ENCODE data around the gene WASF3.

WASF3 gene

GRCh38 chr13:26677156-26677555 is 119.7 kb downstream of the WASF3 start:
- in situ Hi-C loops (cut with HindIII; ENCODE audit: low sequenced_read_pairs) = no loop called here

- in situ Hi-C loops (cut with HindIII; ENCODE audit: low sequenced_read_pairs) = no loop called here
Observed at GRCh38 chr13:26678330-26678729, 120.8 kb downstream of the WASF3 start.

- in situ Hi-C loops (cut with HindIII; ENCODE audit: low sequenced_read_pairs) = no loop called here
Observed at GRCh38 chr13:26678796-26679195, 121.3 kb downstream of the WASF3 start.

- in situ Hi-C loops (cut with HindIII; ENCODE audit: low sequenced_read_pairs) = no loop called here
Observed at GRCh38 chr13:26679411-26680122, 122.1 kb downstream of the WASF3 start.

- in situ Hi-C loops (cut with HindIII; ENCODE audit: low sequenced_read_pairs) = no loop called here
Observed at GRCh38 chr13:26680123-26680450, 122.6 kb downstream of the WASF3 start.

- in situ Hi-C loops (cut with HindIII; ENCODE audit: low sequenced_read_pairs) = no loop called here
Observed at GRCh38 chr13:26680572-26680971, 123.1 kb downstream of the WASF3 start.

GRCh38 chr13:26681036-26681435 is 123.6 kb downstream of the WASF3 start:
- in situ Hi-C loops (cut with HindIII; ENCODE audit: low sequenced_read_pairs) = no loop called here

- in situ Hi-C loops (cut with HindIII; ENCODE audit: low sequenced_read_pairs) = no loop called here
Observed at GRCh38 chr13:26682606-26683005, 125.1 kb downstream of the WASF3 start.

GRCh38 chr13:26685606-26686005 is 128.1 kb downstream of the WASF3 start:
- in situ Hi-C loops (cut with HindIII; ENCODE audit: low sequenced_read_pairs) = no loop called here

- in situ Hi-C loops (cut with HindIII; ENCODE audit: low sequenced_read_pairs) = no loop called here
Observed at GRCh38 chr13:26686285-26686684, 128.8 kb downstream of the WASF3 start.

GRCh38 chr13:26688286-26688685 is 130.8 kb downstream of the WASF3 start:
- in situ Hi-C loops (cut with HindIII; ENCODE audit: low sequenced_read_pairs) = no loop called here

GRCh38 chr13:26688980-26689379 is 131.5 kb downstream of the WASF3 start:
- in situ Hi-C loops (cut with HindIII; ENCODE audit: low sequenced_read_pairs) = no loop called here

- in situ Hi-C loops (cut with HindIII; ENCODE audit: low sequenced_read_pairs) = loop anchor here (10.0 kb wide), 1 partner anchor 199 kb away; no protein-coding TSS in a partner anchor
Observed at GRCh38 chr13:26693749-26694463, 136.4 kb downstream of the WASF3 start.

- in situ Hi-C loops (cut with HindIII; ENCODE audit: low sequenced_read_pairs) = loop anchor here (10.0 kb wide), 1 partner anchor 200 kb away; no protein-coding TSS in a partner anchor
Observed at GRCh38 chr13:26694609-26695359, 137.3 kb downstream of the WASF3 start.

GRCh38 chr13:26695360-26695705 is 137.8 kb downstream of the WASF3 start:
- in situ Hi-C loops (cut with HindIII; ENCODE audit: low sequenced_read_pairs) = loop anchor here (10.0 kb wide), 1 partner anchor 201 kb away; no protein-coding TSS in a partner anchor

GRCh38 chr13:26695891-26696311 is 138.4 kb downstream of the WASF3 start:
- in situ Hi-C loops (cut with HindIII; ENCODE audit: low sequenced_read_pairs) = loop anchor here (10.0 kb wide), 1 partner anchor 201 kb away; no protein-coding TSS in a partner anchor

- in situ Hi-C loops (cut with HindIII; ENCODE audit: low sequenced_read_pairs) = loop anchor here (10.0 kb wide), 1 partner anchor 203 kb away; no protein-coding TSS in a partner anchor
Observed at GRCh38 chr13:26697069-26697955, 139.8 kb downstream of the WASF3 start.

- in situ Hi-C loops (cut with HindIII; ENCODE audit: low sequenced_read_pairs) = loop anchor here (10.0 kb wide), 1 partner anchor 204 kb away; no protein-coding TSS in a partner anchor
Observed at GRCh38 chr13:26698392-26699196, 141.1 kb downstream of the WASF3 start.

GRCh38 chr13:26699197-26699490 is 141.7 kb downstream of the WASF3 start:
- in situ Hi-C loops (cut with HindIII; ENCODE audit: low sequenced_read_pairs) = loop anchor here (10.0 kb wide), 1 partner anchor 204 kb away; no protein-coding TSS in a partner anchor

GRCh38 chr13:26705536-26705935 is 148.1 kb downstream of the WASF3 start:
- in situ Hi-C loops (cut with HindIII; ENCODE audit: low sequenced_read_pairs) = no loop called here

Measured in endothelial cell of hepatic sinusoid (primary cell).